Panc1 (cell line): Measurements from ENCODE around the gene PSME3IP1.

Experiments
- CTCF ChIP-seq: fragments of 450-650 bp; IDR thresholded peaks from 2 replicates; pipeline ENCODE4 v1.5.1; 2017; ENCODE audit warnings: mild to moderate bottlenecking
- POLR2AphosphoS5 ChIP-seq: IDR thresholded peaks from 2 replicates; pipeline ENCODE4 v1.6.1; 2012; ENCODE audit warnings: mild to moderate bottlenecking, low read depth, low read length, moderate library complexity
- REST ChIP-seq, 2 experiments: IDR thresholded peaks; 2 replicates each; pipeline ENCODE4 v1.6.1; 2011 to 2012; ENCODE audit warnings: low read depth in 2 of 2, control low read depth in 1 of 2, low read length in 1 of 2, mild to moderate bottlenecking in 1 of 2, moderate library complexity in 1 of 2; ENCODE audit not compliant: insufficient read depth in 1 of 2
- SIN3A ChIP-seq: IDR thresholded peaks from 2 replicates; pipeline ENCODE4 v1.6.1; 2012; ENCODE audit warnings: low read depth, mild to moderate bottlenecking, low read length, moderate library complexity, borderline replicate concordance; ENCODE audit not compliant: insufficient read depth
- TCF7L2 ChIP-seq: IDR thresholded peaks from 2 replicates; pipeline ENCODE4 v1.6.1; 2011; ENCODE audit warnings: mild to moderate bottlenecking, low read depth, low read length, inconsistent platforms

GRCh38 chr16:57153841-57154240 is 32.0 kb downstream of the PSME3IP1 start:
- TF ChIP-seq CTCF (no peak), POLR2AphosphoS5 (no peak), REST (IDR thresholded peaks at IDR 0.05; ENCODE audit: insufficient read depth in 1 of 2, low read depth in 2 of 2, low read length in 1 of 2) (no peak), TCF7L2 (no peak), SIN3A (no peak)
